ENCODE data around the gene MTF1.

The MTF1 gene

DNA sequence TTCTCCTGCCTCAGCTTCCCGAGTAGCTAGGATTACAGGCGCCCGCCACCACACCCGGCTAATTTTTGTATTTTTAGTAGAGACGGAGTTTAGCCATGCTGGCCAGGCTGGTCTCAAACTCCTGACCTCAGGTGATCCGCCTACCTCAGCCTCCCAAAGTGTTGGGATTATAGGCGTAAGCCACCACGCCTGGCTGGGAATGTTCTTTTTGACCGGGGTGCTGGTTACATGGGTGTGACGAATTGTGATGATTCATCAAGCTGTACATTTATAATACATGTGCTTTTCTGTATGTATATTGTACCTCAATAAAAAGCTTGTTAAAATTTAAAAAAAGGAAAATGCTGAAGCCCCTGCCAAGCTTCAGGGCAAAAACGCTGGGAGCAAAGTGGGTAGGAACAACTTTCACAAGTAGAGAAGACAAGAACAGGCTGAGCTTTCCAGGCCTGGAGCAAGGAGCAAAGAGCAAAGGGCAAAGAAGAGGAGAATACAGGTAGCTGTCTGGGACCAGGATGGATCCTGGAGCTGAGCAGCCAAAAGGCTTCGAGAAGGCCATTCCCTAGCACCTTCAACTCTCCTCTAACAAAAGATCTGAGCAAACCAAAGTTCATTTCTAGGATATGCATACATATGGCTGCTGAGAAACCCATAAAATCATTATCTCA lies 30.9 kb downstream of the MTF1 start:
- DNase-seq: no peak

DNA sequence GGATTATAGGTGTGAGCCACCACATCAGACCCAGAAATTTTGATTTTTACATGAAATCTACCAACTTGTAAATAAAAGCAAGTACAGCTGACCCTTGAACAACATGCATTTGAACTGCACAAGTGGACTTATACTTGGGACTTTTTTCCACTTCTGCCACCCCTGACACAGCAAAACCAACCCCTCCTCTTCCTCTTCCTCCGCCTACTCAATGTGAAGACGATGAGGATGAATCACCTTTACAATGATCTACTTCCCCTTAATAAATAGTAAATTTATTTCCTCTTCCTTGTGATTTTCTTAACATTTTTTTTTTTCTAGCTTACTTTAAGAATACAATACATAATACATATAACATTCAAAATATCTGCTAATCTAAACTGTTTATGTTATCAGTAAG lies 33.9 kb downstream of the MTF1 start:
- DNase-seq: peak in 1 of 2 donors; percentile 26

DNA sequence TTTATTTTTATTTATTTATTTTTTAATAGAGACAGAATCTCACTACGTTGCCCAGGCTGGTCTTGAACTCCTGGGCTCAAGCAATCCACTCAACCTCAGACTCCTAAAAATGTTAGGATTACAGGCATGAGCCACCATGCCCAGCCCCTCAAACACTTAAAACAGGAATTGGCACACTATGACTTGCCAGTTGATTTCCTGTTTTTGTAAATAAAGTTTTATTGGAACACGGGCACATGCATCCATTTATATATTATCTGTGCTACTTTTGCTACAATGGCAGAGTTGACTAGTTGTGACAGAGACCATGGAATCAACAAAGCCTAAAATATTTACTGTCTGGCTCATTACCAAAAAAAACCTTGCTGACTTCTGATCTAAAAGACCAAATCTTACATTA lies 35.4 kb downstream of the MTF1 start:
- DNase-seq: no peak

DNA sequence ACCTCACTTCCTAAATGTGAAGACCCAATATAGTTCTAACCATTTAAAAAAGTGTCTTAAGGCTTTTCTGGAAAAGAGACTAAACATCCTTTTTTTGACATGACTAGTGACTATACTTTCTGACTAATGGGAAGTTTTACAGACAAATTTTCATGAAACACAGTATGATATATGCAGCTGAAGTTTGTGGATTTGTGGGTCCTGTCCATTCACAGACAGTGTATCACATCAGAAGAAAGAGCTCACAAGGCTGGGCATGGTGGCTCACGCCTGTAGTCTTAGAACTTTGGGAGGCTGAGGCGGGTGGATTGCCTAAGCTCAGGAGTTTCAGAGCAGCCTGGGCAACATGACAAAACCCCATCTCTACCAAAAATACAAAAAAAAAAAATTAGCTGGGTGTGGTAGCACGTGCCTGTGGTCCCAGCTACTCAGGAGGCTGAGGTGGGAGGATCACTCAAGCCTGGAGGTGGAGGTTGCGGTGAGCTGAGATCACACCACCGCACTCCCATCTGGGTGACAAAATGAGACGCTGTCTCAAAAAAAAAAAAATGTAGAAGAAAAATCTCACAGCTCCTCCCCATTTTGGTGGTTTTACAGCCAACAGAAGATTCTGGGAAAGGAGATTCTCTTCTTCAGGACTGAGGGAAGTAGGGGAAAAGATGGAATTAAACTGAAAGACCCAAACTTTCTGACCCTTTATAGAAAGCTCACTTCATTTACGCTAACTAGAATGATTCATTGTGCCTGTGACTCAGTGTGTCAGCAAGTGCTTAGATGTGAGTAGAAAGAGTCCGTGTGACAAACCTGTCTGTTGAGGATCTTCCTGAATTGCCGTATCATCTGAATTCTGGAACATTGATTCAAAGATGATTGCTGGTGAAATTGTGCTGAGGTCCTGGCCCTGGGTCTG lies 36.2 kb downstream of the MTF1 start:
- DNase-seq: no peak

DNA sequence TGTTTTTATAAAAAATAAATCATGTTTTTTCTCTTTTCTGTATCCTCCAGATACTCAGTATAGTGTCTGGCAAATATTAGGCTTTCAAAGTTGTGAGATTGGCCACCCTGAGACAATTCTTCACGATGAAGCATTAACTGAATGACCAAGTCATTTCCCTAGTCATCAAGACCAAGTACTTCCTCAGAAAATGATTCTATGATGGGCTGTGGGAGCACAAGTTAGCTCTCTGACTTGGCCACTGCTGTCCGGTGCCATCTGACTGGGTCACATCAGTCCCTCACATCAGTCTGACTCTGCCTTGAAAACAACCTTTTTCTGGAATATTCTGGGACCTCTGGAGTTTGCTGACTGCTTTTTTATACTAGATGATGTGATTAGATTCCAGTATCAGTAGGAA lies 37.9 kb downstream of the MTF1 start:
- DNase-seq: no peak

DNA sequence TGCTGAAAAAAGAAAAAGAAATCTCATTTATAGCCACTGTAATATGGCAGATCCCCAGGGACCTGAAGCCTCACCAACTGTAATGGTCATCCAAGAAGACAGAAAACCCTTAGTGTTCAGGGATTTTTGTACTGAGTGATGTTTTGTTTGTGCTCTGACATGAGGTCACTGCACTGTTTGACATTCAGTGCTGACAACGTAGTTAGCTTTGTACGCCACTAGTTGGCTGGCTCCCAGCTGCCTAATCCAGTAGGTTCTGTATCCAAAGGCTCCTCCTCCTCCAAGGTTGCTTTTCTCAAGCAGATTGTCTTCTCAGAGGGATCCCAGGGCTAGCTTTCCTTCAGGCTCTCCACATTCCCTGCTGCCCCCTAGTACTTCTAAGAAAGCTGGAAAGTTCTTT lies 41.9 kb downstream of the MTF1 start:
- no peak for DNase-seq

DNA sequence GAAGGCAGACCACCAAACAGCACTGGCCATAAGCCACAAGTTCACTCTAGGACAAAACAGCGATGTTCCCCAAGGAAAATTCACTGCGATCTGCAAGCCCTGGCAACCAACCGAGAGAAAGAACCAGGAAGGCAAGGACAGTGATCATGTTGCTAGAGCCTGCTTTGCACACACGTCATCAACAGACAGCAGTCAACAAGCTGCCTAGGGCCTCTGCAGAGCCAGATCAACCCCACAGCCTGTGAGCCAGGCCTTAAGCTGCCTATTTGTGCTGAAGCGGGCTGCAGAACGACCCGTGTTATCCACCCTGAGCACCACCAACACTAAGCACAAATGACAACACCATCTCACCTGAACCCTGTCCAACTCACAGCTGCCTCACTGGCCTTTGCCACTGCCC lies 45.1 kb downstream of the MTF1 start:
- DNase-seq: no peak

DNA sequence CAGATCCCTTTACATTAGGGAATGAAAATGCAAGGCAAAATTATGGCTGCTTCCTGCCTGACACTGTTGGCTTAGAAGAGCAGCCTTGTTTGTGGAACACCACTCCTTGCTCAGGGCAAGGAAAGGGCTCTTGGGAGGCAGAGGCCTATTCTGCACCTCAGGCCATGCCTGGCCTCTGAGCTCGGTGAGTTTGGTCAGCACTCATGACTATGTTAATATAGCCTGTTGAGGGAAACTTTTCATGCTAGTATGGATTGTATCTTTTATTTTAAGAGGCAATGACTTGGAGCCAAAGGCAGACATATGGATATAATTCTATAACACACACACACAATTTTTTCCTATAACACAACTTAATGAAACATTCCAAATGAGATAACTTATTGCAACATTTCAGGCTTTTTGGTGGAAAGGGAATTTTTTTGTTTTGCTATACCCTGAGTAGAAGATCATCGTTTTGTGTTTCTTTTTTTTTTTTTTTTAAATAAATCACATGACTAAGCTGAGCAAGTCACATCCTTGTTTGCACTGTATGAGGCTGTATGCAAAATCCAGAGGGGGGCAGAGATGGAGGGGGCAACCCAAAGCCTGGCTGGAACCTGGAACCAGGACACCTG lies 45.8 kb downstream of the MTF1 start:
- no peak for DNase-seq

DNA sequence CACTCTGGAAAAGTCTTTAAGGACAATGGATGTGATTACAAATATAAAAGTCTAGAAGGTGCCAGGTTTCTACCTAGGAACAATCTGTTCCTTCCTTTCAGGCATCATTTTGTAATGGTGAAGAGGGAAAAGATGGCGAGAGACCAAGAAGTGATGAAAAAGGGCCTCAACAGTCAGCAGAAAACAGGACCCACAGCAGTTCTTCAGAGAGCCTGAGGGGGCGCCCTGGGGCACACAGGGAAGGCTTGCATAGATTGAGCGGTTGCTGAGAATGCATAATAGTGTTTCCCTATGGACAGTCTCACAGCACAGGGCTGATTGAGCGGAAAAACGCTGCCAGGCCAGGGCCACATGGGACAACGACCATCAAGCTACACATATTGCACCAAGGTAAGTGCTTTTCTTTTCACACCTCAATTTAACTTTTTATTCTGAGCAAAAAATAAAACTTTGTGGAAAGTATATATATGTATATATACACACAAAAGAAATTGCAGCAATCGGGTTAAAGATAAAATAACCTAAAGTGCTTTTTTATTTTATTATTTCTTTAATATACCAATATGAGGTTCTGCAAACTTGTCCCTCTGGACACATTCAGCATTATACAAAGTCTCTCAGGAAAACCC lies 48.3 kb downstream of the MTF1 start:
- DNase-seq: peak; percentile 70 to 79

DNA sequence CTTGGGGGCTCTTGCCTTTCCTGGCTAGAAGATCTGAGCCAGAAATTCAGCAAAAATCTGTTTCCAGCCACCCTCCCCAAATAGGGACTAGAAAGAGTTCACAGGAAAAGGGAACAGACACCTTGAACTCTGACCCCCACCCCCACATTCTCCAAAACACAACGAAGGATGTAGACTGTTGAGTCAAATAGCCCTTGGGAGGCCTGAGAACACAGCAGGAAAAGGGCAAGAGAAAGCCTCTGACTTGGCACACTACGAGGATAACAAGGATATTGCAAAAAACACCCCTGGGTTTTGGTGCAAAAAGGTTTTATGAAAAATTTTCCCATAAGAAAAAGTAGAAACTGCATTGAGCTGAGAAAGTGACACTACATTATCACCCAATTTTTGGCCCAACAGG lies 49.5 kb downstream of the MTF1 start:
- DNase-seq: no peak

DNA sequence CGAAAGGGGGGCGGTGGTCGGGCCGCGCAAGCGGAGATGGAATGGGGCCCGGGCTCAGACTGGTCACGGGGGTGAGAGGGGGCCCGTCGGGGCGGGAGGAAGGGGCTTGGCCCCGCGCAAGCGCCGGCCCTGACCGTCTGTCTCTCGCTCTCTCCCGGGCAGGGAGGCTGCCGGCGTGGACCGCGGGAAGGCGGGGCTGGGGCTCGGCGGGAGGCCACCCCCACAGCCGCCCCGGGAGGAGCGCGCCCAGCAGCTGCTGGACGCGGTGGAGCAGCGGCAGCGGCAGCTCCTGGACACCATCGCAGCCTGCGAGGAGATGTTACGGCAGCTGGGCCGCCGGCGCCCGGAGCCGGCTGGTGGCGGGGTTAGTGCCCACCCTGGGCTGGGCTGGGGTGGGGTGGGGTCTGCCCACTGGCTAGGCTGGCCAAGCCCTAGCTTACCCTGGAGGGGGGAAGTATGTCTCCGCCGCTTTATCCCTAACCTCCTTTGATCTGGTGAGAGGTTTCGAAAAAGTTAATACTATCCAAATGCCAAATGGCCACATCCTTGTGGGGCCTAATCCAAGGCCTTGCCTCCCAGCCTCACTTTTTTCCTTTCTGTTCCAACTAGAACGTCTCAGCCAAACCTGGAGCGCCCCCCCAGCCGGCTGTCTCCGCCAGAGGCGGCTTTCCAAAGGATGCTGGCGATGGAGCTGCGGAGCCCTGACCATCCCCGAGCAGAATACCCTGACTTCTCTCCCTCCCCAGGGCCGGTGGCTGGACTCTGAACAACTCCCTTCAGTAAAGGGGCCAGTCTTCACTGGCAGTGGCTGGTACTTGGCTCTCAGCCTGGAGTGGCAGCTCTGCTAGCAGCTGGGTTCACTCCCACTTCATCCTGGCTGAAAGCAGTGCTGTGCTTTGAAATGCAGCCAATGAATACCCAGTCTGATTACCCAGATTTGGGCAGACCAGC lies 50.7 kb downstream of the MTF1 start:
- DNase-seq: no peak

DNA sequence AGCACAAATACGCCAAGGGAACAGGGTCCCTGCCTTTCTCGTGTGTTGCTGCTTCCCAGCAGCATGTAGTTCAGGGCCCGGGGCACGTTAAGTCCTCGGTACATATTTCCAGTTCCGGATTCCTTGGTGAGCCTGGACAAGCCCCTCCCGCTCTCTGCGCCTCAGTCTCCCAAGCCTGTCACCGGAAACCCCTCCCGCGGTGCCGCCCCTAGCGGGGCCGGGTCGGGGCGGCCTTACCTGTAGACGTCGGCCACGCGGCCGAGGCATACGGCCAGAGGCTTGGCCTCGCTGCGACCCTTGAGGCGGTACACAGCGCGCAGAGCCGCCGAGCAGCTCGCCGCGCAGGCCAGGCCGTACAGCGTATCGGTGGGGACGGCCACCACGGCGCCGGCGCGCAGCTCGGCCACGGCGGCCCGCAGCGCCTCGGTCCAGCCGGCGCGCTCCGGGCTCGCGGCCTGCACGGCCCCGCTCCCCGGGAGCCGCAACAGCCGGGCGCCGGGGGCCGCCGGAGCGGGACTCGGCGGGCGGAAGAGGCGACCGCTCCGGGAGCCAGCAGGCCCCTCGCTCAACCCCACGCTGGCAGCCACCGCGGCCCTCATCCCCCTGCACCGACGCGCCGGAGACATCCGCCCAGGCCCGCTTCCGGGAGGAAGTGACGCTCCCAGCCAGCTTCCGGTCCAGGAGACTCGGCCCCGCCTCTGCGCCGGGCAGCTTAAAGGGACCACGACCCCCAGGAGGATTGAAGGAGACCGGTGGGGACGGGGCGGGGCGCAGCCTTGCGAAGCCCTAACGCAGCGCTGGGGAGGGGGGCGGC lies 51.6 kb downstream of the MTF1 start, which contains the start of the genes C1orf122 and YRDC:
TSS of gene C1orf122 (plus strand) at position 236 of the 814 bp plus-strand sequence. CDS start 615 bp downstream, outside the sequence.
TSS of gene YRDC (minus strand) at position 654 of the 814 bp plus-strand sequence. CDS start at position 626, 28 bp downstream.
- peak; percentile 92 for DNase-seq

DNA sequence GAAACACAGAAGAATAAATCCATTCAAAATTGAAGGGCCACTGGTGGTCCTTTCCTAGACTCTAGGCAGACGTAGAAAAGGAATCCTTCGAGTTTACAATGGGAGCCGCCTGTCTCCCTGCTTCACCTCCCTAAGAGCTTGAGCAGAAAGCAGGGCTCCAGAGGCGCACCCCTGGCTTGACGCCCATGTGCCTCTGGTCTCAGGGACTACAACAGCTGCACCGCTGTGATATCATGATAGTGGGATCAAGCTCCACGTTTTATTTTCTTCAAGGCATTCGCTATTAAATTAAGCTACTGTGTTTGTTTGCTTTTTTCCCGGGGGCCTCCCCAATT lies 52.2 kb downstream of the MTF1 start:
- DNase-seq: no peak

DNA sequence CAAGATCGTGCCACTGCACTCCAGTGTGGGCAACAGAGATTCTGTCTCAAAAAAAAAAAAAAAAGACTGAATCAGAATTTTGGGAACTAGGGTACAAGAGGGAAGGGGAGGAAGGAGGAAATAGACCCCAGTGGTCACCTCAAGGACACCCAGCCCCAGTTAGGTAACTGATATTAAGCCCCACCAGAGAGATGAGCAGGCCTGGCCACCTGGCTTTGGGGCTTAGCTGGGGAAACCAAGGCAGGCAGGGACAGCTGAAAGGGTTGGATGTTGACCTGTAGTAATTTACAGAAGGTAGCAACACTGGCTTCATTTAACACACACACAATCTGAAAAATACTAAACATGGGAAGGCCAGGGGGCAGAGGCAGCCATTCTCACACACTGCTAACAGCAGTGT lies 57.0 kb downstream of the MTF1 start:
- no peak for DNase-seq

DNA sequence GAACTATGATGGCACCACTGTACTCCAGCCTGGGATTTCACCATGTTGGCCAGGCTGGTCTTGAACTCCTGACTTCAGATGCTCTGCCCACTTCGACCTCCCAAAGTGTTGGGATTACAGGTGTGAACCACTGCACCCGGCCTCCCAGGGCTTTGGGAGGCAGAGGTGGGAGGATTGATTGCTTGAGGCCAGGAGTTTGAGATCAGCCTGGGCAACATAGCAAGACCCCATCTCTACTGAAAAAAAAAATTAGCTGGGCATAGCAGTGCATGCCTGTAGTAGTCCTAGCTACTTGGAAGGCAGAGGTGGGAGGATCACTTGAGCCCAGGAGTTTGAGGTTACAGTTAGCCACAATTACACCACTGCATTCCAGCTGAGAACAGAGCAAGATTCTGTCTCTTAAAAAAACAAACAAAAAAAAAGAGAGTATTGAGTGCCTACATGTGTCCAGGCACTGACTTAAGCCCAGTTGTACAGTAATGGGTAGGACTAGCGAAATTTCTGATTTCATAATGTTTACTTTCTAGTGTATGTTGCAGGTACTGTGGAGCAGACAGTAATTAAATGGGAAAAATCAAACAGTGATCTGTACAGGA lies 61.5 kb downstream of the MTF1 start:
- DNase-seq: no peak

DNA sequence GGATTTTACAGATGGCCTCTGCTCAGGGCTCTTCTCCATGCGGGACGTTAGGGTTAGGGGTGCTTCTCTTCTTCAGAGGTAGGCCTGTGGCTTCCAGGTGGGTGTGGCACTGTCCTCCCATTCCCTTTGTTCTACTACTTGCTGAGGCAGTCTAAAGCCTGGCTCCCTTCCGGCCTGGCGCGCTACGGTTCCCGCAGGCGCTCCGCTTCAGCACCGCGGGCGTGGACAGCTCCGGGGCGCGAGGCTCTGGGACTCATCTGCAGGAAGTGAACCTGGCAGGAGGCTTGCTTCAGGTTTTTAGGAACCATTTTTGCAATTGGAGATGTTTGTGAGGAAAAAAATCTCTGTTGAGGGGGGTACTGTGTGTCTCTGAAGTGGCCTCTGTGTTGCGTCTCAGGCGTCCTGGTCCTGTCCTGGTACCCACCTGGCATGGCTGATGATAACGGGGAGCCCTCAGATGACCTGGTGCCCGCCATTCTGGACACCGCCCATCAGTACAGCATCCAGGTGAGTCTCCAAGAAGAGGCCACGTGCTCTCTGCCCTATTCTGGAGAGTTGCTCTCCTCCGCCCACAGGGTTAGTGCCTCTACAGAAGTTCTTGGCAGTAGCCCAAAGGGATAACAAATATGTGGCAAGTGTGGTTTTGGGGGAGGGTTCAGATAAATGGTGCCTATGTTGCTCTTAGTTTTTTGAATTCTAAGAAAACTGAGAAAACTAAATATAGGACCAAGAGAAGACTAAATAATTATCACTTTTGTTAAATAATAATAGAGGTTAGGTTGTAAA lies 63.9 kb downstream of the MTF1 start:
- DNase-seq: peak in 1 of 2 donors; percentile 35

DNA sequence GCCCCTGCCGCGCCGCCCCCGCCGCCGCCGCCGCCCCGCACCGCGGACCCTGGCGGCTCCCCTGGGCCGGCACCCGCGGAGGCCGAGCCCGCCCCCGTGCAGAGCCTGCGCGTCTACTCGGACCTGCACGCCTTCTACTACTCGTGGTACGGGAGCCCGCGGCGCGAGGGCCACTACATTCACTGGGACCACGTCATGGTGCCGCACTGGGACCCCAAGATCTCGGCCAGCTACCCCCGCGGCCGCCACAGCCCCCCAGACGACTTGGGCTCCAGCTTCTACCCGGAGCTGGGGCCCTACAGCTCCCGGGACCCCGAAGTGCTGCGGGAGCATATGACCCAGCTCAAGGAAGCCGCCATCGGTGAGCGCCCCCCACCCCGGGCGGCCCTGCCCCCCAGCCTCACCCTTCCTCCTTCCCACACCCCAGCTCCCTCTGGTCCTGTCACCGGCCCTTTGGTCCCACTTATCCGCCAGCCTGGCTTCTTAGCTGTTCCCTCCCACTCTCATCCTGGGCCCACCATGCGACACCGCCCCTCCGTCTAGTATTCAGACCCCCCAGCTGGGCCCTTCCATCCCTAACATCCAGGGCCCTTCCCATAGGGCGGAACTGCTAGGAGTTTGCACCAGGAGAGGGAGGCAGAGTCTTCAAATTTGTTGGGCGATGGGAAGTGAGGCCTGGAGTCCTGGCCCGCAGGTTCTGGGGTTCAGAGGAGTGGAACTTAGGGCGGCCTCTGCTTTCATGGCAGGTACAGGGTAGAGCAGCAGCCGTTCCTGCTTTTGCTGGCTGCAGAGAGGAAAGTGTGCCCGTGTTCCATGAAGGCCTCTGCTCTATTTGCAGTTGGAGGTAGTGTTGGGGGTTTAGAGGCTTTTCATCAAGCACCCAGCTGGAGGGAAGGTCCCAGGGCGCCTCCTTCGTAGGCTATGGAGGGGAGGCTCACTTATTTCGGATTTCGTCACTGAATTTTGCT lies 64.7 kb downstream of the MTF1 start:
- DNase-seq: no peak

DNA sequence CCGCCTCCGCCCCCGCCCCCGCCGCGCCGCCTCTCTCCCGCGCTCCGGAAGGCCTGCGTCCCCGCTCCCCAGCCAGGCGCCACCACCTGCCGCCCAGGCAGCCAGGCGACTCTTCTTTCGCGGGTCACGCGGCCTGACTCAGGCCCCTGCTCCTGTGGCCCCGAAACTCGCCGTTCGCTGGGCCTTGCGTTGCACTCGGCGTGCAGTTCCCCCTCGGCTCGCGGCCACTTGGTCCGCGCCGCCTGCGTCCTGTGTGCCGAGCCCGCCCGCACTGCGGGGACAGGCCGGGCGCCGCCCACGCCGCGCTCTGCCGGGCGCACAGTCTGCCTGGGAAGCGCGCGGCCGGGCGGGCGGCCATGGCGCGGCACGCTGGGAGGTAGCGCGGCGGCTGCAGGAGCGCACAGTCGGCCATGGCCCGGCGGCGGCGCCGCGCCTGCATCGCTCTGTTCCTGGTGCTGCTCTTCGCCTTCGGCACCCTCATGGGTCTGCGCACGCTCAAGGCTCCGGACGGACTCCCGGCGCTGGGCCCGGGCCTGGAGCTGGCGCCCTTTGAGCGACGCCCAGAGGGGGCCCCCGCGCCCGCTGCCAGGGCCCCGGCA lies 65.5 kb downstream of the MTF1 start, which contains the start of gene MANEAL:
TSS of gene MANEAL (plus strand) at position 75 of the 599 bp plus-strand sequence. CDS start at position 411, 336 bp downstream.
- DNase-seq: peak; percentile 18 to 29
